SK-N-SH (cell line): Measurements from ENCODE around the gene MRPL44. TPM values are rescaled to one million over a fixed set of nuclear protein-coding genes. Genes with fewer than 3 reads are reported as not detected.

Experiments
- CTCF ChIA-PET: fragments of 300-600, 350-600 bp; formaldehyde crosslinking; extraction: SDS; loops from one replicate; lab custom pipeline; 2021; lab: Yijun Ruan, JAX
- POLR2A ChIA-PET: fragments of 350-600 bp; sonication (Branson Sonifier 250); formaldehyde crosslinking; extraction: SDS; loops from one replicate; lab custom pipeline; 2020; ENCODE audit warnings: antibody characterized with exemption, inconsistent platforms; lab: Yijun Ruan, JAX
- DNase-seq: peaks from one replicate; pipeline ENCODE4 v3.0.0; 2012
- H2AFZ ChIP-seq: fragments of 200-600 bp; sonication (generic); 2 replicates; pipeline ENCODE4 v1.8.1; 2016; ENCODE audit warnings: antibody characterized with exemption, mild to moderate bottlenecking, low read depth
- H3F3A ChIP-seq: fragments of 200-600 bp; sonication (generic); replicated peaks from 2 replicates; pipeline ENCODE3; 2016; ENCODE audit warnings: antibody characterized with exemption, mild to moderate bottlenecking; ENCODE audit not compliant: insufficient read depth
- H3K27ac ChIP-seq, 2 experiments: fragments of 200-500 bp in 1 of 2; fragments of 200-600 bp in 1 of 2; sonication (Bioruptor generic) in 1 of 2; sonication (generic), shearing (Covaris generic) in 1 of 2; 2 replicates each; pipeline versions ENCODE4 v1.5.1 to v1.6.1; 2014 to 2016; ENCODE audit warnings: low read depth in 2 of 2, inconsistent platforms in 1 of 2, low read length in 1 of 2, mild to moderate bottlenecking in 1 of 2, mixed read lengths in 1 of 2
- H3K27me3 ChIP-seq: fragments of 200-600 bp; sonication (generic), shearing (Covaris generic); 2 replicates; pipeline ENCODE4 v1.6.1; 2016; ENCODE audit warnings: mixed run types; ENCODE audit not compliant: insufficient read depth
- H3K36me3 ChIP-seq, 2 experiments: fragments of 200-500 bp in 1 of 2; fragments of 200-600 bp in 1 of 2; sonication (Bioruptor generic) in 1 of 2; sonication (generic) in 1 of 2; replicated peaks in 1 of 2; 2 replicates each; pipeline versions ENCODE3 to v1.5.1; 2014 to 2016; ENCODE audit warnings: low read length in 1 of 2, mild to moderate bottlenecking in 1 of 2; ENCODE audit not compliant: insufficient read depth in 2 of 2, control insufficient read depth in 1 of 2
- H3K4me1 ChIP-seq, 2 experiments: fragments of 200-500 bp in 1 of 2; fragments of 200-600 bp in 1 of 2; sonication (Bioruptor generic) in 1 of 2; sonication (generic), shearing (Covaris generic) in 1 of 2; 2 replicates each; pipeline versions ENCODE4 v1.5.1 to v1.6.1; 2014 to 2016; ENCODE audit warnings: low read depth in 1 of 2, low read length in 1 of 2, mixed run types in 1 of 2; ENCODE audit not compliant: insufficient read depth in 2 of 2, control insufficient read depth in 1 of 2
- H3K4me2 ChIP-seq: fragments of 200-600 bp; sonication (generic), shearing (Covaris generic); 2 replicates; pipeline ENCODE4 v1.6.1; 2017; ENCODE audit warnings: mixed run types
- H3K4me3 ChIP-seq, 2 experiments: fragments of 200-500 bp in 1 of 2; fragments of 200-600 bp in 1 of 2; sonication (Bioruptor generic) in 1 of 2; sonication (generic), shearing (Covaris generic) in 1 of 2; 2 replicates each; pipeline versions ENCODE4 v1.5.1 to v1.8.1; 2014 to 2016; ENCODE audit warnings: low read depth in 2 of 2, inconsistent platforms in 1 of 2, low read length in 1 of 2, mild to moderate bottlenecking in 1 of 2, mixed read lengths in 1 of 2, moderate library complexity in 1 of 2
- H3K79me2 ChIP-seq: fragments of 200-600 bp; sonication (generic); 2 replicates; pipeline ENCODE4 v1.8.1; 2017; ENCODE audit warnings: mild to moderate bottlenecking; ENCODE audit not compliant: insufficient read depth
- H3K9ac ChIP-seq: fragments of 200-600 bp; sonication (generic); 2 replicates; pipeline ENCODE4 v1.6.1; 2017; ENCODE audit warnings: mixed run types
- H3K9me2 ChIP-seq: fragments of 200-600 bp; sonication (generic); 2 replicates; pipeline ENCODE4 v1.6.1; 2017; ENCODE audit warnings: mixed run types
- H3K9me3 ChIP-seq: fragments of 200-600 bp; sonication (generic); 2 replicates; pipeline ENCODE4 v1.6.1; 2017; ENCODE audit warnings: mixed run types, mild to moderate bottlenecking, moderate library complexity
- H4K20me1 ChIP-seq: fragments of 200-600 bp; sonication (generic); 2 replicates; pipeline ENCODE4 v1.6.1; 2017; ENCODE audit warnings: mild to moderate bottlenecking, mixed run types; ENCODE audit not compliant: insufficient read depth
- ELF1 ChIP-seq: IDR thresholded peaks from 2 replicates; pipeline ENCODE4 v1.4.0; 2012
- EZH2phosphoT487 ChIP-seq: fragments of 200-600 bp; sonication (generic); IDR thresholded peaks from 2 replicates; pipeline ENCODE4 v1.6.1; 2017; ENCODE audit warnings: low read depth, mixed run types, mild to moderate bottlenecking, antibody characterized with exemption, moderate library complexity, borderline replicate concordance
- FOSL2 ChIP-seq: IDR thresholded peaks from 2 replicates; pipeline ENCODE4 v1.4.0; 2012; ENCODE audit warnings: low read depth, mild to moderate bottlenecking, moderate library complexity, borderline replicate concordance
- FOXM1 ChIP-seq: IDR thresholded peaks from 2 replicates; pipeline ENCODE4 v1.4.0; 2012; ENCODE audit warnings: low read depth, mild to moderate bottlenecking
- GABPA ChIP-seq: IDR thresholded peaks from 2 replicates; pipeline ENCODE4 v1.4.0; 2012; ENCODE audit warnings: low read depth, mild to moderate bottlenecking
- GATA2 ChIP-seq: sonication (generic); formaldehyde crosslinking; IDR thresholded peaks from 2 replicates; pipeline ENCODE4 v1.5.0; 2020; ENCODE audit warnings: mild to moderate bottlenecking, missing genetic modification reagents
- IRF3 ChIP-seq: fragments of 150-350 bp; IDR thresholded peaks from 2 replicates; pipeline ENCODE4 v1.6.1; 2016; ENCODE audit warnings: mild to moderate bottlenecking, low read depth, low read length
- JUND ChIP-seq: IDR thresholded peaks from 2 replicates; pipeline ENCODE4 v1.4.0; 2012
- MAX ChIP-seq: IDR thresholded peaks from 2 replicates; pipeline ENCODE4 v1.4.0; 2012; ENCODE audit warnings: low read depth
- MEF2A ChIP-seq: IDR thresholded peaks from 2 replicates; pipeline ENCODE4 v1.4.0; 2012; ENCODE audit warnings: low read depth, borderline replicate concordance
- NFIC ChIP-seq: IDR thresholded peaks from 2 replicates; pipeline ENCODE4 v1.4.0; 2012; ENCODE audit warnings: borderline replicate concordance
- POLR2AphosphoS5 ChIP-seq: IDR thresholded peaks from 2 replicates; pipeline ENCODE4 v1.6.1; 2012; ENCODE audit warnings: low read depth, low read length
- RAD21 ChIP-seq: IDR thresholded peaks from 2 replicates; pipeline ENCODE4 v1.6.1; 2012; ENCODE audit warnings: mild to moderate bottlenecking, low read length
- RCOR1 ChIP-seq: fragments of 150-350 bp; IDR thresholded peaks from 2 replicates; pipeline ENCODE4 v1.6.1; 2017; ENCODE audit warnings: antibody characterized with exemption, low read length
- REST ChIP-seq: IDR thresholded peaks from 2 replicates; pipeline ENCODE4 v1.6.1; 2012; ENCODE audit warnings: mild to moderate bottlenecking, low read depth, low read length, moderate library complexity
- YY1 ChIP-seq: IDR thresholded peaks from 2 replicates; pipeline ENCODE4 v1.4.0; 2012; ENCODE audit warnings: low read depth, mild to moderate bottlenecking
- WGBS: methylation state at CpG from one replicate; pipeline ENCODE4 v1.1.6; 2017; ENCODE audit warnings: low lambda C conversion rate; 5-methylcytosine and 5-hydroxymethylcytosine counted together
- polyA plus RNA-seq, 3 experiments: library from polyadenylated mRNA; depleted of rRNA; stranded (reverse); fragments of >200 nt; gene quantifications; 2 replicates each; pipeline ENCODE4 v1.2.3, GENCODE V29; 2012

The MRPL44 gene
- polyA plus RNA-seq, 1 of the 3 experiments (the other 2 are of a cell fraction): 12.9 TPM

- DNase-seq: no peak
- Histone ChIP-seq H3F3A (no peaks in the 10 kb centered on the region), H3K36me3 (peaks cover 13 to 21% of the 10 kb centered on the region in 2 experiments), H3K4me3 (no peak overlapping the region), H3K4me2 (no peak overlapping the region), H3K9me3 (no peaks in the 10 kb centered on the region), H3K79me2 (peaks cover 5% of the 10 kb centered on the region; the same call in 1 of the 2 replicates), H2AFZ (no peak overlapping the region), H3K4me1 (peaks cover 0 to 5% of the 10 kb centered on the region in 2 experiments; a peak in 2 of 4 replicates), H3K27me3 (no peaks in the 10 kb centered on the region), H4K20me1 (no peaks in the 10 kb centered on the region), H3K27ac (no peak overlapping the region), H3K9me2 (no peaks in the 10 kb centered on the region), H3K9ac (no peak overlapping the region)
- no peak for TF ChIP-seq FOSL2
- TF ChIP-seq JUND: no peak
- TF ChIP-seq GABPA: no peak
- no peak for TF ChIP-seq GATA2 (CRISPR knock-in tag)
- no peak for TF ChIP-seq EZH2phosphoT487
- no peak for TF ChIP-seq ELF1
- no peak for TF ChIP-seq RAD21
- TF ChIP-seq NFIC: no peak
- TF ChIP-seq YY1: no peak
- TF ChIP-seq RCOR1: no peak
- no peak for TF ChIP-seq FOXM1
- no peak for TF ChIP-seq MEF2A
- no peak for TF ChIP-seq REST
- no peak for TF ChIP-seq POLR2AphosphoS5
- no peak for TF ChIP-seq IRF3
- no peak for TF ChIP-seq MAX
- WGBS: 89% methylated on average over 2 of the region's 2 CpGs
- POLR2A ChIA-PET: no interaction called here
- CTCF ChIA-PET: interaction anchor here (0.6 to 3.8 kb wide), 4 partner anchors 9 to 285 kb away, joined by 4 to 18 read pairs (median 6); no protein-coding TSS in a partner anchor
Measured at GRCh38 chr2:223998948-223999347, 41.7 kb downstream of the MRPL44 start.
